Right atrium auricular region (tissue), 2 donors: ENCODE data around the gene KRIT1. TPM values are rescaled to one million over a fixed set of nuclear protein-coding genes. Genes with fewer than 3 reads are reported as not detected.

Experiments
- DNase-seq: peaks from one replicate; pipeline ENCODE4 v3.0.0-alpha.2; 2019; ENCODE audit warnings: low spot score
- H3K27ac ChIP-seq, 2 donors: fragments of 200-600 bp; sonication (generic); 1 replicate in 1 of 2; 2 replicates in 1 of 2; pipeline ENCODE4 v1.5.1; 2016 to 2019
- H3K27me3 ChIP-seq, 2 donors: fragments of 200-600 bp; sonication (generic); one replicate each; pipeline versions ENCODE4 v1.5.1 to v1.6.0; 2017 to 2019
- H3K36me3 ChIP-seq: fragments of 200-600 bp; sonication (generic); one replicate; pipeline ENCODE4 v1.5.1; 2016
- H3K4me1 ChIP-seq, 2 donors: fragments of 200-600 bp; sonication (generic); one replicate each; pipeline versions ENCODE4 v1.5.1 to v1.6.0; 2017 to 2019
- H3K4me3 ChIP-seq, 2 donors: fragments of 200-600 bp; sonication (generic); 1 replicate in 1 of 2; 2 replicates in 1 of 2; pipeline ENCODE4 v1.5.1; 2017 to 2019; ENCODE audit warnings: mild to moderate bottlenecking in 1 of 2, moderate library complexity in 1 of 2
- H3K9me3 ChIP-seq, 2 donors: fragments of 200-600 bp; sonication (generic); one replicate each; pipeline ENCODE4 v1.5.1; 2019
- CTCF ChIP-seq, 2 donors: fragments of 200-600 bp; sonication (generic); IDR thresholded peaks; one replicate each; pipeline ENCODE4 v1.5.1; 2019; ENCODE audit warnings: antibody characterized with exemption in 2 of 2
- total RNA-seq, 2 donors: library from RNA; depleted of rRNA; stranded (reverse); fragments of >200 nt; gene quantifications; one replicate each; pipeline ENCODE4 v1.1.0, GENCODE V29; 2016

KRIT1 gene
- total RNA-seq, 2 donors from 2014 or later = 35.2 to 56.4 TPM

GRCh38 chr7:92246360-92247101 is 817 bp upstream of the KRIT1 start:
- no peak for TF ChIP-seq CTCF (IDR thresholded peaks at IDR 0.05)
- Histone ChIP-seq H3K4me3 (peak overlapping the region; percentile 94 to 98), H3K4me1 (peaks cover 0 to 36% of the 10 kb centered on the region in 2 donors), H3K9me3 (no peaks in the 10 kb centered on the region), H3K27me3 (no peaks in the 10 kb centered on the region), H3K27ac (peak overlapping the region; percentile 90 to 97), H3K36me3 (peaks cover 3% of the 10 kb centered on the region)
- no peak for DNase-seq

GRCh38 chr7:92244808-92245486 is 767 bp downstream of the KRIT1 start:
- Histone ChIP-seq H3K9me3 (no peaks in the 10 kb centered on the region), H3K4me1 (peaks cover 0 to 36% of the 10 kb centered on the region in 2 donors), H3K36me3 (peaks cover 18% of the 10 kb centered on the region), H3K4me3 (peak overlapping the region; percentile 94 to 98), H3K27ac (peak overlapping the region; percentile 90 to 97), H3K27me3 (no peaks in the 10 kb centered on the region)
- no peak for DNase-seq
- no peak for TF ChIP-seq CTCF (IDR thresholded peaks at IDR 0.05)

- H3K36me3 ChIP-seq = peaks cover 30% of the 10 kb centered on the region
- H3K9me3 ChIP-seq = no peaks in the 10 kb centered on the region
- no peaks in the 10 kb centered on the region for H3K27me3 ChIP-seq
- no peak for DNase-seq
- peaks cover 0 to 33% of the 10 kb centered on the region in 2 donors for H3K4me1 ChIP-seq
- TF ChIP-seq CTCF (IDR thresholded peaks at IDR 0.05) = no peak
- no peak overlapping the region for H3K4me3 ChIP-seq
- no peak overlapping the region for H3K27ac ChIP-seq
These were observed 2.7 kb downstream of the KRIT1 start for GRCh38 chr7:92242972-92243371.

GRCh38 chr7:92230547-92230946 is 15.2 kb downstream of the KRIT1 start:
- Histone ChIP-seq H3K27ac (no peak overlapping the region), H3K4me3 (no peak overlapping the region), H3K9me3 (no peaks in the 10 kb centered on the region), H3K36me3 (peaks cover 59% of the 10 kb centered on the region), H3K27me3 (no peaks in the 10 kb centered on the region), H3K4me1 (no peaks in the 10 kb centered on the region)
- no peak for TF ChIP-seq CTCF (IDR thresholded peaks at IDR 0.05)
- no peak for DNase-seq

GRCh38 chr7:92228742-92229141 is 17.0 kb downstream of the KRIT1 start:
- no peaks in the 10 kb centered on the region for H3K9me3 ChIP-seq
- no peak overlapping the region for H3K4me3 ChIP-seq
- no peak for DNase-seq
- H3K36me3 ChIP-seq = peaks cover 59% of the 10 kb centered on the region
- TF ChIP-seq CTCF (IDR thresholded peaks at IDR 0.05) = no peak
- no peaks in the 10 kb centered on the region for H3K4me1 ChIP-seq
- no peaks in the 10 kb centered on the region for H3K27me3 ChIP-seq
- no peak overlapping the region for H3K27ac ChIP-seq
